22Rv1 (cell line): ENCODE results near the gene ZNF407.
"Not testable (repeated sequence)": the region's sequence is repeated elsewhere in the genome, so short reads cannot be mapped to it uniquely, and the experiment has no call there.

Experiments
- H3K27ac ChIP-seq: fragments of 450-650 bp; 2 replicates; pipeline ENCODE4 v1.5.1; 2017
- CTCF ChIP-seq: fragments of 450-650 bp; IDR thresholded peaks from 2 replicates; pipeline ENCODE4 v1.5.1; 2017; ENCODE audit warnings: mild to moderate bottlenecking
- ZFX ChIP-seq: fragments of 450-650 bp; IDR thresholded peaks from 2 replicates; pipeline ENCODE4 v1.6.1; 2017; ENCODE audit warnings: antibody characterized with exemption, borderline replicate concordance

The ZNF407 gene

GRCh38 chr18:74963820-74964446 lies 366.3 kb downstream of the ZNF407 start:
- H3K27ac ChIP-seq = no peak overlapping the region
- TF ChIP-seq ZFX (no peak), CTCF (peak; percentile 48)

DNA sequence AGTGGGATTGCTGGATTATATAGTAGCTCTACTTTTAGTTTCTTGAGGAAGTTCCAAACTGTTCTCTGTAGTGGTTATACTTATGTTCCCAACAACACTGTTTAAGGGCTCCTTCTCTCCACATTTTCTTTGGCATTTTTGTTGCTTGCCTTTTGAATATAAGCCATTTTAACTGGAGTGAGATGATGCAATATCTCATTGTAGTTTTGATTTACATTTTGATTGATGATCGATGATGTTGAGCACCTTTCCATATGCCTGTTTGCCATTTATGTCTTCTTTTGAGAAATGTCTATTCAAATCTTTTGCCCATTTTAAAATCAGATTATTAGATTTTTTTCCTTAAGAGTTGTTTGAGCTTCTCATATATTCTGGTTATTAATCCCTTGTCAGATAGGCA lies 368.0 kb downstream of the ZNF407 start:
- TF ChIP-seq CTCF = no peak
- TF ChIP-seq ZFX = no peak
- no peak overlapping the region for H3K27ac ChIP-seq

GRCh38 chr18:74967438-74967837 lies 369.8 kb downstream of the ZNF407 start:
- no peak overlapping the region for H3K27ac ChIP-seq
- no peak for TF ChIP-seq CTCF
- TF ChIP-seq ZFX = no peak

- TF ChIP-seq CTCF = no peak
- TF ChIP-seq ZFX = no peak
These were observed 370.3 kb downstream of the ZNF407 start for GRCh38 chr18:74967979-74968378.

GRCh38 chr18:74971358-74971757 lies 373.7 kb downstream of the ZNF407 start:
- not testable (repeated sequence) for H3K27ac ChIP-seq

More at GRCh38 chr18:74967979-74968378, 370.3 kb downstream of the ZNF407 start:
- no peak overlapping the region for H3K27ac ChIP-seq

GRCh38 chr18:74971776-74972175 lies 374.1 kb downstream of the ZNF407 start:
- not testable (repeated sequence) for H3K27ac ChIP-seq

- no peak for TF ChIP-seq ZFX
- no peak for TF ChIP-seq CTCF
- no peak overlapping the region for H3K27ac ChIP-seq
These were observed 374.7 kb downstream of the ZNF407 start for GRCh38 chr18:74972354-74972753.

DNA sequence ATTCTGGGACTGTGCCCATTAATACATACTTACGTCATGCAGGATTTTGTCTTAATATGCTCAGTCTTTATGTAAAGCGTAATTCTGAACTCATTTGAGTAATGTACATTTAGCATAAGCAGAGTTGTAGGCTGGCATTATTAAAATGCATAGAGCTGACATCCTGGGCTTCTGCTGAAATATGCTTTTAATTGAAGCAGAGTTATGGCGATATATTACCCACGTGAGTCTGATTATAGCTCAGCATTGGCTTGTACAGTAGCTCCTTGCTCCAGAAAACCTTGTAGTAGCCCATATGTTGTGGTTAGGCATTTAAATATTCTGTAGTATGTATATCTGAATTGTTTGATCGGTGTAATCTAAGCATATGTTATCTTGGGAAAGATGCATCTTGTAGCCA lies 377.3 kb downstream of the ZNF407 start:
- H3K27ac ChIP-seq = no peak overlapping the region
- TF ChIP-seq ZFX = no peak
- TF ChIP-seq CTCF = no peak
